ENCODE measurements around the gene SPTBN1.
"Not testable (repeated sequence)": the region's sequence is repeated elsewhere in the genome, so short reads cannot be mapped to it uniquely, and the experiment has no call there.

Gene SPTBN1

GRCh38 chr2:54473851-54474250, 17.7 kb downstream of the SPTBN1 start:
- DNase-seq: no peak

GRCh38 chr2:54475285-54475684, 19.2 kb downstream of the SPTBN1 start:
- DNase-seq: no peak

DNA sequence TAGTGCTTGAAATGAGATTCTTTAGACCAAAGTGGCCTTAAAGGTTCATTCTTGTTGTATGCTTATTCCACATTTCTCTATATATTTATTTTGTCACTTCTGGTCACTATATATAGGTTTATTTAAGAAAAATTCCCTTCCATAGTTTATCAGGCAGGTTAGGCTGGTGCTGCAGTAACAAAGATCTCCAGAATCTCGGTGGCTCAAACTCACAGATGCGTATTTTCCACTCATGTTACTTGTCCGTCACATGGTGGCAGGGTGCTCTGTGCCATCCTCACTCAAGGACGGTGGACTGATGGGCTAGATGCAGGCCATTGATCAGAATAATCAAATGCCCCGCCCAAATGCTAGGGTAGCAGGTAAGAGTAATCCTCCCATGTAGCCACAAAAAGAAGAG, 19.8 kb downstream of the SPTBN1 start:
- no peak for DNase-seq

DNA sequence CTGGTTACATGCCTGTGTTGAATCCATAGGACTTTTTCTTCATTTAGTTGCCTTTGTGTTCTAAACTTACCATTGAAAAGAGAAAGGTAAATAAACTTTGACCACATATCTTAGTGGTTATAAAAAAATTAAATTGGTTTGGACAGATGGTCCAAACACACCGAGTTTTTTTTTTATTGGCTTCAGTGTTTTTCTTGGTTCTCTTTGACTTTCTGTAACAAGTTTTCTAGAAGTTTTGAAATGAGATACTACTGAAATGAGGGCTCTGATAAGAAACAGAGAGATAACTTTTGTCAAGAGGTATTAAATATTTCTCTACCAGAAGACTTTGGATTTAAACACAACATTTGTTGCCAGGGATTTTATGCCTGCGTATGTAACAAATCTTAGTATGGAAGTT, 20.7 kb downstream of the SPTBN1 start:
- DNase-seq: no peak

- DNase-seq: no peak
Measured at GRCh38 chr2:54477896-54478295, 21.8 kb downstream of the SPTBN1 start.

DNA sequence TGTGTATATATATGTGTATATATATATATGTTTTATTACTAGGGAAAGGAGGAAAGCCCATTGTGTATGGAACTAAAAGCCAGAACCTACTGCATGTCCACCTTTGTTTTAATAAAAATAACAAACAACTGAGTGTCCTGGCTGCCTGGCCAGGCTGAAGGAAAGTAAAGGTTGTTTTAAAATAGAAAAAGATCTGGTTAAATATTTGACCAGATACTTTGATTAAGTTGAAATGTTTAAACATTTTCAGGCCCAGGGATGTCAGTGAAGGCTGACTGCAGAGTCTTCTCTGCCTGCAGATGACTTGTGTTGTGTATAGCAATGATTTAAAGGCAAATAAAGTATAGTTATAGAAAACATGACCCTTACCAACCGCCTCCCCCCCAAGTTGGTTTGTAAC, 22.8 kb downstream of the SPTBN1 start:
- no peak for DNase-seq

DNA sequence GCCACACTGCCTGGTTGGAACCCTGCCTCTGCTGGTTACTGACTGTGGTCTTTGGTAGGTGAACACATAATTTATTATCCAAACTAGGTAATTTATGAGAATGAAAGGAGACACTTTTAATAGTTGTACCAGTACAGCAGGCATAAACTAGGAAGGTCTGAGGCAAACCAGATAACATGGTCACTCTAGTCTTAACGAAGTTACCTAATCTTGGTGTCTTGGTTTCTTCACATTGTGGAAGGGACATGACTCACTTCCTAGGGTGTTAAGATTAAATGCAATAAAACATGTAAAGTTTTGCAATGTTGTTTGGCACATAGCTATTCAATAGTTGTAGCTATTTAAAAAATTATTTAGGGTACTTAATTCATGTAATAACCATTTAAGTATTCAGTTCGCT, 23.3 kb downstream of the SPTBN1 start:
- no peak for DNase-seq

DNA sequence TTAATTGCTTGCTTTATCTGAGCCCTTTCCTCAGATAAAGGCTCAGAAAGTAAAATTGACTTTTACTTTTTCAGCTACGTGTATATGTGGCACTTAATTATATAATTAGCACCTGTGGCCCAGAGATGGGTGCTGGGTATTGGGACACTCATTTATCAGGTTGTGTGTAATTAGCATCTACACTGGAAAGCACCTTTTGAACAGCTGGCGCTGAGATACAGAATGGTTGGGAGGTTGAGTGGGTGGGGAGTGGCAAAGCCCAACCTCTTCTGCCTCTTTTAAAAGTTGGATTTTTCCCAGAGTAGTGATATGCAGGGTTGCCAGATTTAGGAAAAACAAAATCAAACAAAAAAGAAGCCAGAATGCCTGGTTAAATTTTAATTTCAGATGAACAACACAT, 23.9 kb downstream of the SPTBN1 start:
- DNase-seq: no peak

DNA sequence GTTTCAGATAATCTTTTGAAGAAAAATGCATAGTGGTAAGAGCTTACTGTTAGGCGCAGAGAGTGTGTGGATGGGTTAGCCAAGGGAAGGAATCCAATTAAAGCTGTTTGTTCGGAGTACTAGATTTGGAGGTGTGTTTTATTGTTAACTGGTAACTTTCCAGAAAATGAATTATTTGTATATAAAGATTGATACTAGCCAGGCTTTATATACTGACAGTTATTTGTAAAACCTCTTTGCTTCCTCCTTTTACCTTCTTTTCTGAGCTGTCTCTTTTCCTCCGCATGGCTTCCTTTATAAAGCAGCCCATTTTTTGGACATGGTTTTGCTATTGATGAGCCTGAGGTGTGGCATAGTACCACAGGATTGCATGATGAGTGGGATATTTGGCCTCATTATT, 25.6 kb downstream of the SPTBN1 start:
- DNase-seq: no peak

- no peak for DNase-seq
Measured at GRCh38 chr2:54482715-54483114, 26.6 kb downstream of the SPTBN1 start.

- no peak for DNase-seq
Measured at GRCh38 chr2:54483426-54483825, 27.3 kb downstream of the SPTBN1 start.

DNA sequence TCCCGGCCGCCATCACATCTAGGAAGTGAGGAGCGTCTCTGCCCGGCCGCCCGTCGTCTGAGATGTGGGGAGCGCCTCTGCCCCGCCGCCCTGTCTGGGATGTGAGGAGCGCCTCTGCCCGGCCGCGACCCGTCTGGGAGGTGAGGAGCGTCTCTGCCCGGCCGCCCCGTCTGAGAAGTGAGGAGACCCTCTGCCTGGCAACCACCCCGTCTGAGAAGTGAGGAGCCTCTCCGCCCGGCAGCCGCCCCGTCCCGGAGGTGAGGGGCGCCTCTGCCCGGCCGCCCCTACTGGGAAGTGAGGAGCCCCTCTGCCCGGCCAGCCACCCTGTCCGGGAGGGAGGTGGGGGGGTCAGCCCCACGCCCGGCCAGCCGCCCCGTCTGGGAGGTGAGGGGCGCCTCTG, 29.6 kb downstream of the SPTBN1 start:
- not testable (repeated sequence) for DNase-seq

GRCh38 chr2:54486766-54487165, 30.6 kb downstream of the SPTBN1 start:
- DNase-seq: no peak

DNA sequence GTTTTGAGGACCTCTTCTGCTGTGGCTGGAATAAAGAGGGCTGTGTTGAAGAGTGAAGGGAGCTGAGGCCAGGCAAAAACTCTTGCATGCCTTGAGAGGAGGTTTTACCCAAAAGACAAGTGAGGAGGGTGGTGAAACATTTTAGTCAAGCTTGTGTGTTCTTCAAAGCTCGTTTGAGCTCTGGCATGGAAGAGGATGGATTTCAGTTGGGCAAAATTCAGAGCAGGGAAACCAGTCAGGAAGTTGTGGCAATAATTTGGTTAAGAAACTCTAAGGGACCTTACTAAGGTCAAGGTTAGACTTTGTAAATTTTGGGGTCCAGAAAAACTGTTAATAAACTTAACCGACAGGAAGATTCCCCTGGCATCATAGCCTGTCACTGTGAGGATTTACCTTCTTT, 34.7 kb downstream of the SPTBN1 start:
- no peak for DNase-seq

- no peak for DNase-seq
Measured at GRCh38 chr2:54492335-54492734, 36.2 kb downstream of the SPTBN1 start.

DNA sequence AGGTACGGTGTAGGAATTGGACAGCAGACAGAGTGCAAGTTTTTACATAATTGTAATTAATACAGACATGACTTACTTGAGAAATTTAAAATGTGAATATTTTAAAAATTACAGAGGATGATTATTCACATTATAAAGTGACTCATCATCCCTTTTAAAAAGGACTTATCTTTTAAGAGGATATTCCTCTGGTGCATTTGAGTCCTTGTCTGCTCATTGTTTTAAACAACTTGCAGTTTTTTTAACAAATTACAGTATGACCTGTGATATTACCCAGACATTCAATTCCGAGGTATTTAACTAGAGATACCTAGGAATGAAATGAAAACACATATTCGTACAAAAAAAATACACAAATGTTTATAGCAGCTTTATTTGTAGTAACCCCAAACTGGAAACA, 38.0 kb downstream of the SPTBN1 start:
- no peak for DNase-seq

- no peak for DNase-seq
Measured at GRCh38 chr2:54496920-54497319, 40.8 kb downstream of the SPTBN1 start.

- DNase-seq: no peak
Measured at GRCh38 chr2:54497763-54498680, 41.9 kb downstream of the SPTBN1 start.

GRCh38 chr2:54499661-54500060, 43.5 kb downstream of the SPTBN1 start:
- DNase-seq: no peak

GRCh38 chr2:54500404-54501205, 44.5 kb downstream of the SPTBN1 start:
- no peak for DNase-seq

DNA sequence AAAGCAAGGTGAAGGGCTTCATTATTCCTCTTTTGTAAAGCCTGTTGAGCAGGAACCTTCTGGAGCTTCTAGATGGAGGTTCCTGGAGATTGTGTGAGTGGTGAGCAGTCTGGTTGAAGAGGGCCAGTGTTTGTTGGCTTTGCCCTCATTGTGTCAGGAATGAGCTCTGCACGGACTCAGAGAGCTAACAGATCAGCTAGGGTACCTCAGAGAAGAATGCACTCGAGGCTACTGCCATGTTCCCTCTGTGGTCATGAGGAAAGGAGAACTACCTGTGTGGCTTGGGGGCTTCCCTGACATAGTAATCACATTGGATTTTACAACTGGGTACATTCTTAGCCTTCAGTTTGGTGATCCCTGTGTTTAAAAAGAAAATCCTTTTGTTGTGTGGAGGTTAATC, 46.6 kb downstream of the SPTBN1 start:
- DNase-seq: no peak

DNA sequence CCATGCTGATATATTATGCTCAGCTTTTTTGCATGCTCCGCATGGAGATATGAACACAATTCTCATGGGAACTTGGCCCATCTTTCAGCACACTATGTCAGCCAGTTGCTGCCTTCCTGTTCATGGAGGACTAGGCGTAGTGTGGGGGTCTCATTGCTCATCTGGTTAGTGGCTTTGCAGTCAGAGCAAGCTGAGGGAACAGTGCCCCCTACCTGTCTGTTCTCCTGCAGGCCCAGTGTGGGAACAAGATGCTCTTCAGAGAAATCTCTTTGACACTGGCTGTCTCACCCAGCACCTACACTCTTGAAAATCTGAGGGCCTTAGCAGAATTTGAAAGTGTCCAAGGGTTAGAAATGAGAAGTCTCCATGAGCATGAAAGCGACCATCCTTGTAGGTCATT, 47.1 kb downstream of the SPTBN1 start:
- no peak for DNase-seq

DNA sequence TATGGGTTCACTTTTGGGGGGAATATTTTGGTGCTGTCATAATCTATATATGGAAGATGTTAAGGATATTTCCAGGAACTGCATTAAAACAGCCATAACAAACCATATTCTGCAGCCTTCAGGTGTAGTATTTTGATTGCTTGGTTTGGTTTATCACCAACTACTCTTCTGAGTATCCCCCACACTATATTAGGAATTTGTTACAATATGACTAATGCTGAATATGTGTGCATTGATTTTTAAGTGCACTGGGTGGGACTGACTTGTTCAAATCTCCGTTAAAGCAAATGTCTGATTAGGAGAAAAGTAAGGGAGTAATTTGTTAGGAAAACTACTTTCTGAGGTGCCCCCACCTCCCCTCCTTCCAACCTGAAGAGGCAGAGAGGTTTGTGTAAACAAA, 47.7 kb downstream of the SPTBN1 start:
- DNase-seq: no peak

- DNase-seq: no peak
Measured at GRCh38 chr2:54504866-54505265, 48.7 kb downstream of the SPTBN1 start.

All from activated CD8-positive, alpha-beta memory T cell treated with anti-CD3 and anti-CD28 coated beads, Interleukin-2, amount 50 U/mL, for 48 hours (primary cell).